Mucosa of stomach (tissue), 1 donor: ENCODE results near the gene KHDRBS1.
A peak's percentile ranks its signal among the peaks of the same experiment; 100 is the strongest.
"Not testable (repeated sequence)": the region's sequence is repeated elsewhere in the genome, so short reads cannot be mapped to it uniquely, and the experiment has no call there.

Experiments used
- H3K27me3 ChIP-seq: one replicate; pipeline ENCODE4 v1.7.0; 2013; ENCODE audit warnings: mild to moderate bottlenecking, low read length; ENCODE audit not compliant: control insufficient read depth, insufficient read depth
- H3K36me3 ChIP-seq: one replicate; pipeline ENCODE4 v1.7.0; 2013; ENCODE audit warnings: low read length; ENCODE audit not compliant: control insufficient read depth, insufficient read depth
- H3K4me1 ChIP-seq: one replicate; pipeline ENCODE4 v1.7.0; 2013; ENCODE audit warnings: mild to moderate bottlenecking, low read length; ENCODE audit not compliant: control insufficient read depth, insufficient read depth
- H3K4me3 ChIP-seq: one replicate; pipeline ENCODE4 v1.7.0; 2013; ENCODE audit warnings: low read length
- H3K9ac ChIP-seq: one replicate; pipeline ENCODE4 v1.7.0; 2013; ENCODE audit warnings: mild to moderate bottlenecking, low read length, moderate library complexity
- H3K9me3 ChIP-seq: one replicate; pipeline ENCODE4 v1.7.0; 2013; ENCODE audit warnings: mild to moderate bottlenecking, low read length, moderate library complexity; ENCODE audit not compliant: control insufficient read depth
- donor health status: Pancreatic carcinoma.

The KHDRBS1 gene

DNA sequence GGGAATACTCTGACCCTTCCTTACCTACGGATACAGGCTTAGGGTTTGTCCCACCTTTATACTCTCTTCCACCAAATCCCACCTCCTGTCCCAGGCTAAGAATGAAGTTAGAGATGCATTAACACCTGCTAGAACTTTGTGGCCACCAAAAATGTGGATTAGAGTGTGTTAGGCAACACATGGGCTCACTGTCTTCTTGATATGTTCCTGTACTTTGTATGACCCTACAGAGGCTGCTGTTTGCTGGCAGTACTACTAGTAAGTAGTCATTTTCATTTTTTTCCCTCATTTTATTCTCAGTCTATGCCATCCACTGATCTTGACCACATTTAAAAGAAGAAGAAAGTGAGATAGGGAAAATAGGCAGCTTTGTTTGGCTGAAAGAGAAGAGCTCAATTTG is 38.0 kb downstream of the KHDRBS1 start:
- H3K9me3 ChIP-seq: no peaks in the 10 kb centered on the region
- H3K4me1 ChIP-seq: no peaks in the 10 kb centered on the region
- H3K27me3 ChIP-seq: no peaks in the 10 kb centered on the region
- H3K36me3 ChIP-seq: peaks cover 2% of the 10 kb centered on the region
- no peak overlapping the region for H3K4me3 ChIP-seq
- H3K9ac ChIP-seq: no peak overlapping the region

GRCh38 chr1:32052887-32053286 is 39.2 kb downstream of the KHDRBS1 start:
- H3K9me3 ChIP-seq: no peaks in the 10 kb centered on the region
- H3K27me3 ChIP-seq: no peaks in the 10 kb centered on the region
- no peak overlapping the region for H3K4me3 ChIP-seq
- no peak overlapping the region for H3K9ac ChIP-seq
- H3K36me3 ChIP-seq: no peaks in the 10 kb centered on the region
- no peaks in the 10 kb centered on the region for H3K4me1 ChIP-seq

GRCh38 chr1:32055416-32055815 is 41.7 kb downstream of the KHDRBS1 start:
- Histone ChIP-seq H3K36me3 (no peaks in the 10 kb centered on the region), H3K9me3 (no peaks in the 10 kb centered on the region), H3K4me1 (no peaks in the 10 kb centered on the region), H3K4me3 (no peak overlapping the region), H3K9ac (no peak overlapping the region), H3K27me3 (no peaks in the 10 kb centered on the region)

DNA sequence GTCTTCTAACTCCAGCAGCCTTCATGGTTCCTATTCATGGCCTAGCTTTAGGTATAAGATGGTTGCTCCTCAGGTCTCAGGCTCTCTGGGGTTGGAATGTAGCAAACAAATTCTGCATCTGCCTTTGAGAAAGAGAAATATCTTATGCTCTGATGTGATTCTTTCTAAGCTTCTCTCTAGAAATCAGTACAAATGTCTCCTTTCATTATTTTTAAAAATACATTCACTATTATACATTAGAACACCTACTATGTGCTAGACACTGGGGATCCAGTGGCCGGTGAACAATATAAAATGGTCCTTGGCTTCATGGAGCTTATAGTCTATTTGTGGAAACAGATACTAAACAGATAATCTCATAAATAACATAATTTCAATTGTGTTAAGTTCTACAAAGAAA is 42.9 kb downstream of the KHDRBS1 start:
- Histone ChIP-seq H3K27me3 (no peaks in the 10 kb centered on the region), H3K9me3 (no peaks in the 10 kb centered on the region), H3K36me3 (no peaks in the 10 kb centered on the region), H3K4me3 (no peak overlapping the region), H3K4me1 (no peaks in the 10 kb centered on the region), H3K9ac (no peak overlapping the region)

GRCh38 chr1:32060914-32061313 is 47.2 kb downstream of the KHDRBS1 start:
- no peaks in the 10 kb centered on the region for H3K4me1 ChIP-seq
- H3K27me3 ChIP-seq: no peaks in the 10 kb centered on the region
- H3K9me3 ChIP-seq: no peaks in the 10 kb centered on the region
- H3K9ac ChIP-seq: no peak overlapping the region
- no peaks in the 10 kb centered on the region for H3K36me3 ChIP-seq
- no peak overlapping the region for H3K4me3 ChIP-seq

DNA sequence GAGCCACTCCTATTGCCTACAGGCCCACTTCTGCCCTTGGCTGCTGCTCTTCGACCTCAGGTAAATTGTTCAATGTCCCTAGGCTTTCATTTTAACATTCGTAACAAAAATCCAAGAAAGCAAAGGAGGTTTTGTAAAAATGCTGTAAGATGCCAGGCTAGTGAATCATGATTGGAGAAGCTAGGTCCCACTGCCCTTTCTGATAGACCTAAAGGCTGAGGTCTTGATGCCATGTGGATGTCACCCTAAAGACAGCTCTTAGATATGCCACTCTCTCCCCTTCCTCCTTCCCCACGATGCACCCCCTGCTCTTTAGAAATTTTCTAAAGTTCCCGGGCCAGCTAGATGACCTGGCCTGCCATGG is 49.2 kb downstream of the KHDRBS1 start:
- no peak overlapping the region for H3K9ac ChIP-seq
- peaks cover 6% of the 10 kb centered on the region for H3K4me1 ChIP-seq
- no peaks in the 10 kb centered on the region for H3K36me3 ChIP-seq
- no peak overlapping the region for H3K4me3 ChIP-seq
- H3K9me3 ChIP-seq: no peaks in the 10 kb centered on the region
- no peaks in the 10 kb centered on the region for H3K27me3 ChIP-seq

- no peak overlapping the region for H3K4me3 ChIP-seq
- H3K9ac ChIP-seq: no peak overlapping the region
- no peaks in the 10 kb centered on the region for H3K36me3 ChIP-seq
Observed at GRCh38 chr1:32063261-32063681, 49.6 kb downstream of the KHDRBS1 start.

DNA sequence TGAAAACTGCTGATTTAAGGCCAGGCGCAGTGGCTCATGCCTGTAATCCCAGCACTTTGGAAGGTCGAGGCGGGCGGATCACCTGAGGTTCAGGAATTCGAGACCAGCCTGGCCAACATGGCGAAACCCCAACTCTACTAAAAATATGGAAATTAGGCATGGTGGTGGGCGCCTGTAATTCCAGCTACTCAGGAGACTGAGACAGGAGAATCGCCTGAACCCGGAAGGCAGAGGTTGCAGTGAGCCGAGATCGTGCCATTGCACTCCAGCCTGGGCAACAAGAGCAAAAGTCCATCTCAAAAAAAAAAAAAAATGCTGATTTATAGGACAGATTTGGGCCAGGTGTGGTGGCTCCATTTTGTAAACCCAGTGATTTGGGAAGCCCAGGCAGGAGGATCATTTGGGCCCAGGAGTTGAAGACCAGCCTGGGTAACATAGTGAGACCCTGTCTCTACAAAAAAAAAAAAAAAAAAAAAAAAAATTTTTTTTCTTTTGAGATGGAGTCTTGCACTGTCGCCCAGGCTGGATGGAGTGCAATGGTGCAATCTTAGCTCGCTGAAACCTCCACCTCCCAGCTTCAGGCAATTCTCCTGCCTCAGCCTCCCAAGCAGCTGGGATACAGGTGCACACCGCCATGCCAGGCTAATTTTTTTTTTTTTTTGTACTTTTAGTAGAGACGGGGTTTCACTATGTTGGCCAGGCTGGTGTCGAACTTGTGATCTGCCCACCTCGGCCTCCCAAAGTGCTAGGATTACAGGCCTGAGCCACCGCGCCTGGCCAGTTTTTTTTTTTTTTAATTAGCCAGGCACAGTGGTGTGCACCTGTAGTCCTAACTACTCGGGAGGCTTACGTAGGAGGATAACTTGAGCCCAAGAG is 52.2 kb downstream of the KHDRBS1 start:
- not testable (repeated sequence) for H3K4me1 ChIP-seq, H3K4me3 ChIP-seq, H3K9ac ChIP-seq, H3K27me3 ChIP-seq, H3K36me3 ChIP-seq, H3K9me3 ChIP-seq

More at GRCh38 chr1:32063261-32063681, 49.6 kb downstream of the KHDRBS1 start:
- Histone ChIP-seq H3K9me3 (no peaks in the 10 kb centered on the region), H3K27me3 (no peaks in the 10 kb centered on the region), H3K4me1 (peaks cover 6% of the 10 kb centered on the region)

GRCh38 chr1:32066489-32066873 is 52.8 kb downstream of the KHDRBS1 start:
- H3K27me3 ChIP-seq: no peaks in the 10 kb centered on the region
- no peaks in the 10 kb centered on the region for H3K9me3 ChIP-seq
- peaks cover 6% of the 10 kb centered on the region for H3K4me1 ChIP-seq
- H3K4me3 ChIP-seq: no peak overlapping the region
- H3K36me3 ChIP-seq: no peaks in the 10 kb centered on the region
- H3K9ac ChIP-seq: no peak overlapping the region

- Histone ChIP-seq H3K4me3 (no peak overlapping the region), H3K4me1 (peaks cover 15% of the 10 kb centered on the region), H3K27me3 (no peaks in the 10 kb centered on the region), H3K9me3 (no peaks in the 10 kb centered on the region), H3K9ac (no peak overlapping the region), H3K36me3 (no peaks in the 10 kb centered on the region)
Observed at GRCh38 chr1:32068957-32069588, 55.4 kb downstream of the KHDRBS1 start.

GRCh38 chr1:32071758-32072621 is 58.3 kb downstream of the KHDRBS1 start:
- Histone ChIP-seq H3K27me3 (no peaks in the 10 kb centered on the region), H3K36me3 (no peaks in the 10 kb centered on the region), H3K4me1 (peaks cover 9% of the 10 kb centered on the region), H3K4me3 (peak overlapping the region; percentile 80), H3K9me3 (no peaks in the 10 kb centered on the region), H3K9ac (peak overlapping the region; percentile 61)
